ENCODE data around the gene UBAC1.

The UBAC1 gene

DNA sequence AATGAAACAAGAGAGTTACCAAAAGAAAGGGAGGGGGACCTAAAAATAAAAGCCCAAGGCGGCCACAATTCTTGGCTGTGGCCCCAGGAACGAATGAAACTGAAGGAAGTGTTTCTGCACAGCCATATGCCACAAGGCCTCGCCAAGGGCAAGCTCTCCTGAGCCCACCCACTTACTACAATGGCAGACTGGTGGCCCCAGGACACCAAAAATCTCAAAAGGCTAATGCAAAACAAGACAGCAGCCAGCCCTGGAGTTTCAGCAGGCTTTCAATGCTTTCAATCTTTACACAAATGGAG is 57.9 kb downstream of the UBAC1 start:
- Histone ChIP-seq H3K4me3 (no peak overlapping the region), H3K9ac (ENCODE audit: insufficient read length) (no peak overlapping the region), H3K27ac (no peak overlapping the region), H3K36me3 (ENCODE audit: insufficient read depth, low read length) (peaks cover 42% of the 10 kb centered on the region; the same call in 1 of the 2 replicates), H3K9me3 (ENCODE audit: low read depth, low read length) (peaks cover 7% of the 10 kb centered on the region; the same call in 1 of the 2 replicates)
- no peak for TF ChIP-seq FOXP2 (optimal IDR thresholded peaks at IDR 0.05; ENCODE audit: control extremely low read depth, extremely low read length, insufficient read depth)
- no peak for TF ChIP-seq POLR2AphosphoS5 (IDR thresholded peaks at IDR 0.05; ENCODE audit: borderline replicate concordance, low read depth, low read length)
- TF ChIP-seq EZH2 (IDR thresholded peaks at IDR 0.05), result no peak
- DNase-seq (ENCODE audit: low read depth, low spot score), result no peak

DNA sequence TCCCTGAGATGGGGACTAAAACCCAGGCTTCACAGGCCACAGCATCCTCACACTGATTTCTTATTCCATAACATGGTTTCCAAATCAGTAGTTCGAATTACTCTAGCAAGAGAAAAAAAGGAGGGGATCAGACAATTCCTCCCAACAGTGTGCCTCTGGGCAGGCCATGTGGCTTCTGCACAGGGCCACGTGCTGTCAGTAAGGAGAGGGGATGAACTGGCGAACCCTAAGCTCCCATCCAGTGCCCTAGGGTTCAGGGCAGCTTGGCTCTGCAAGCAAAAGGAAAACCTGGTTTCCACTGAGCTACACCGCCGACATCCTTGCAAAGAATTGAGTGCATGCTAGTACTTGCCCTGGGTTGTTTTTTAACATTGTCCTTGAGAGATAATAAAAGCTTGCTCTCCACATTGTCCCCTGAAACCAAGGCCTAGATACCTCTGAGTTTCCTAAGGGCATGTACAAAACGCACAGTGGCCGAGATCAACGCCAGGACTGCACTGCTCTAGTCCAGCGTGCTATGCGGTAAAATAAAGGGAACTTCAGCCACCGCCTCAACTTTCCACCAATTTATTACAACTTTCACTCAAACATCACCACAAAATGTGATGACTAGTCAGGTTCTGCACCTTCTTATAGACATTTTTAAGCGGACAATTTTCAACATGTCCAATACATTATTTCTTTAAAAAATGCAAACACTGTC is 58.4 kb downstream of the UBAC1 start:
- Histone ChIP-seq H3K27ac (no peak overlapping the region), H3K9me3 (ENCODE audit: low read depth, low read length) (peaks cover 12% of the 10 kb centered on the region; the same call in 1 of the 2 replicates)

DNA sequence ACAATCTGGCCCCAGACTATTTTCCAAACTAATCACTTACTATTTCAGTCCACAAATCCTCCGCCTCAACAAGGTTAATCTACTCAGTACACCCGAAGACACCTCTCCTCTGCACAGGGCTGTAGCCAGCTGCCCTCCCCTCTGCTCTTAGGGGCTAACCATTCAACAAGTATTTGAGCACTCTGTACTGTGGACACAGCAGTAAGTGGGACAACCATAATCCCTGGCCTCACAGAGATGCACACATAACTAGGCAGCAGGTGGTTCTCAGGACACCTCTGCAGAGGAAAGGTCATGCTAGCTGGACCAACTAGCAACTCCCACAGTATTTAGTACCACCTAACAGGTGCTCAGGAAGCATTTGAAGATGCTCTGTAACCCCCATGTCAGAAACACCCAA is 59.3 kb downstream of the UBAC1 start:
- peaks cover 52% of the 10 kb centered on the region for H3K36me3 ChIP-seq (ENCODE audit: insufficient read depth, low read length)

More for the DNA sequence above, 58.4 kb downstream of the UBAC1 start:
- H3K9ac ChIP-seq (ENCODE audit: insufficient read length), result no peak overlapping the region
- no peak for DNase-seq (ENCODE audit: low read depth, low spot score)
- no peak overlapping the region for H3K4me3 ChIP-seq
- H3K36me3 ChIP-seq (ENCODE audit: insufficient read depth, low read length), result peaks cover 46% of the 10 kb centered on the region
- TF ChIP-seq FOXP2 (optimal IDR thresholded peaks at IDR 0.05; ENCODE audit: control extremely low read depth, extremely low read length, insufficient read depth), result no peak
- no peak for TF ChIP-seq POLR2AphosphoS5 (IDR thresholded peaks at IDR 0.05; ENCODE audit: borderline replicate concordance, low read depth, low read length)
- no peak for TF ChIP-seq EZH2 (IDR thresholded peaks at IDR 0.05)

GRCh38 chr9:135901031-135901758 is 60.0 kb downstream of the UBAC1 start:
- Histone ChIP-seq H3K9me3 (ENCODE audit: low read depth, low read length) (peaks cover 19% of the 10 kb centered on the region; the same call in 1 of the 2 replicates), H3K4me3 (no peak overlapping the region), H3K27ac (no peak overlapping the region), H3K36me3 (ENCODE audit: insufficient read depth, low read length) (peaks cover 52% of the 10 kb centered on the region), H3K9ac (ENCODE audit: insufficient read length) (no peak overlapping the region)
- no peak for DNase-seq (ENCODE audit: low read depth, low spot score)
- TF ChIP-seq POLR2AphosphoS5 (IDR thresholded peaks at IDR 0.05; ENCODE audit: borderline replicate concordance, low read depth, low read length) (no peak), EZH2 (IDR thresholded peaks at IDR 0.05) (no peak), FOXP2 (optimal IDR thresholded peaks at IDR 0.05; ENCODE audit: control extremely low read depth, extremely low read length, insufficient read depth) (no peak)

More for the DNA sequence above, 59.3 kb downstream of the UBAC1 start:
- TF ChIP-seq FOXP2 (optimal IDR thresholded peaks at IDR 0.05; ENCODE audit: control extremely low read depth, extremely low read length, insufficient read depth), result no peak
- TF ChIP-seq EZH2 (IDR thresholded peaks at IDR 0.05), result no peak
- no peak for TF ChIP-seq POLR2AphosphoS5 (IDR thresholded peaks at IDR 0.05; ENCODE audit: borderline replicate concordance, low read depth, low read length)
- no peak overlapping the region for H3K4me3 ChIP-seq
- H3K27ac ChIP-seq, result no peak overlapping the region
- H3K9ac ChIP-seq (ENCODE audit: insufficient read length), result no peak overlapping the region
- H3K9me3 ChIP-seq (ENCODE audit: low read depth, low read length), result peaks cover 19% of the 10 kb centered on the region; the same call in 1 of the 2 replicates
- no peak for DNase-seq (ENCODE audit: low read depth, low spot score)

GRCh38 chr9:135898634-135899407 is 62.4 kb downstream of the UBAC1 start:
- H3K9ac ChIP-seq (ENCODE audit: insufficient read length), result no peak overlapping the region
- H3K27ac ChIP-seq, result peak overlapping the region; percentile 81
- H3K9me3 ChIP-seq (ENCODE audit: low read depth, low read length), result peaks cover 23% of the 10 kb centered on the region; the same call in 1 of the 2 replicates
- H3K36me3 ChIP-seq (ENCODE audit: insufficient read depth, low read length), result peaks cover 37% of the 10 kb centered on the region
- DNase-seq (ENCODE audit: low read depth, low spot score), result peak; percentile 57
- no peak for TF ChIP-seq EZH2 (IDR thresholded peaks at IDR 0.05)
- TF ChIP-seq FOXP2 (optimal IDR thresholded peaks at IDR 0.05; ENCODE audit: control extremely low read depth, extremely low read length, insufficient read depth), result no peak
- peak; percentile 27; the same call in 1 of the 2 replicates for TF ChIP-seq POLR2AphosphoS5 (IDR thresholded peaks at IDR 0.05; ENCODE audit: borderline replicate concordance, low read depth, low read length)
- no peak overlapping the region for H3K4me3 ChIP-seq

- TF ChIP-seq EZH2 (IDR thresholded peaks at IDR 0.05) (no peak), FOXP2 (optimal IDR thresholded peaks at IDR 0.05; ENCODE audit: control extremely low read depth, extremely low read length, insufficient read depth) (no peak), POLR2AphosphoS5 (IDR thresholded peaks at IDR 0.05; ENCODE audit: borderline replicate concordance, low read depth, low read length) (no peak)
- Histone ChIP-seq H3K4me3 (no peak overlapping the region), H3K27ac (no peak overlapping the region), H3K9me3 (ENCODE audit: low read depth, low read length) (peaks cover 23% of the 10 kb centered on the region; the same call in 1 of the 2 replicates), H3K36me3 (ENCODE audit: insufficient read depth, low read length) (peaks cover 17% of the 10 kb centered on the region), H3K9ac (ENCODE audit: insufficient read length) (no peak overlapping the region)
- no peak for DNase-seq (ENCODE audit: low read depth, low spot score)
Measured at GRCh38 chr9:135896626-135897025, 64.5 kb downstream of the UBAC1 start.

- Histone ChIP-seq H3K9ac (ENCODE audit: insufficient read length) (no peak overlapping the region), H3K9me3 (ENCODE audit: low read depth, low read length) (peaks cover 23% of the 10 kb centered on the region; the same call in 1 of the 2 replicates), H3K27ac (no peak overlapping the region), H3K4me3 (no peak overlapping the region), H3K36me3 (ENCODE audit: insufficient read depth, low read length) (peaks cover 13% of the 10 kb centered on the region)
- TF ChIP-seq POLR2AphosphoS5 (IDR thresholded peaks at IDR 0.05; ENCODE audit: borderline replicate concordance, low read depth, low read length), result no peak
- TF ChIP-seq FOXP2 (optimal IDR thresholded peaks at IDR 0.05; ENCODE audit: control extremely low read depth, extremely low read length, insufficient read depth), result no peak
- TF ChIP-seq EZH2 (IDR thresholded peaks at IDR 0.05), result no peak
- DNase-seq (ENCODE audit: low read depth, low spot score), result no peak
Measured at GRCh38 chr9:135896205-135896604, 65.0 kb downstream of the UBAC1 start.

All from SK-N-MC (cell line).